B cell (primary cell): ENCODE measurements around the gene CDH13. TPM values are rescaled to one million over a fixed set of nuclear protein-coding genes. Genes with fewer than 3 reads are reported as not detected.

ENCODE experiments used
- ATAC-seq: fragments of 200-7000 bp; cut with Tn5 transposase; one replicate; pipeline ENCODE4 v1.10.0; 2021; ENCODE audit warnings: low read depth, mild to moderate bottlenecking, moderate number of reproducible peaks, moderate library complexity
- CTCF ChIA-PET: fragments of 350-600 bp; sonication (Branson Sonifier 250); formaldehyde crosslinking; loops from one replicate; lab custom pipeline; 2021; ENCODE audit warnings: antibody characterized with exemption, inconsistent platforms; lab: Charles Lee
- POLR2A ChIA-PET: fragments of 350-600 bp; sonication (Branson Sonifier 250); formaldehyde crosslinking; loops from one replicate; lab custom pipeline; 2021; ENCODE audit warnings: antibody characterized with exemption; lab: Charles Lee
- DNase-seq: peaks from one replicate; pipeline ENCODE4 v3.0.0; 2013
- H2AFZ ChIP-seq: 2 replicates; pipeline ENCODE4 v1.6.1; 2012; ENCODE audit warnings: mild to moderate bottlenecking, low read depth, low read length; ENCODE audit not compliant: insufficient read depth, poor library complexity, severe bottlenecking
- H3K27ac ChIP-seq, 2 donors: 1 replicate in 1 of 2; 2 replicates in 1 of 2; pipeline ENCODE4 v1.5.1; 2012 to 2013; ENCODE audit warnings: low read length in 2 of 2, mild to moderate bottlenecking in 2 of 2, moderate library complexity in 1 of 2
- H3K27me3 ChIP-seq, 4 experiments: fragments of 200-600 bp in 1 of 4; sonication (generic) in 1 of 4; replicated peaks in 1 of 4; 1 replicate in 2 of 4; 2 replicates in 2 of 4; pipeline versions ENCODE4 v1.6.1 to v1.7.0; 2013 to 2016; ENCODE audit warnings: low read length in 3 of 4, mild to moderate bottlenecking in 2 of 4, mixed read lengths in 1 of 4, moderate library complexity in 1 of 4; ENCODE audit not compliant: insufficient read depth in 4 of 4, control insufficient read depth in 3 of 4; ENCODE audit errors: control extremely low read depth in 1 of 4
- H3K36me3 ChIP-seq, 2 experiments: replicated peaks in 1 of 2; 1 replicate in 1 of 2; 2 replicates in 1 of 2; pipeline versions ENCODE4 v1.6.1 to v1.7.1; 2013; ENCODE audit warnings: low read length in 1 of 2; ENCODE audit not compliant: insufficient read depth in 2 of 2, control insufficient read depth in 1 of 2; ENCODE audit errors: control extremely low read depth in 1 of 2, extremely low read depth in 1 of 2
- H3K4me1 ChIP-seq, 2 donors: fragments of 200-600 bp in 1 of 2; sonication (generic) in 1 of 2; 1 replicate in 1 of 2; 2 replicates in 1 of 2; pipeline versions ENCODE4 v1.5.1 to v1.6.1; 2013 to 2017; ENCODE audit warnings: low read length in 2 of 2; ENCODE audit not compliant: control insufficient read depth in 2 of 2, insufficient read depth in 2 of 2
- H3K4me2 ChIP-seq: replicated peaks from 2 replicates; pipeline ENCODE3; 2012; ENCODE audit warnings: mild to moderate bottlenecking, low read depth, low read length; ENCODE audit not compliant: poor library complexity, severe bottlenecking
- H3K4me3 ChIP-seq, 5 experiments: fragments of 200-600 bp in 1 of 5; sonication (generic) in 1 of 5; 1 replicate in 3 of 5; 2 replicates in 2 of 5; pipeline versions ENCODE4 v1.5.1 to v1.7.0; 2011 to 2016; ENCODE audit warnings: low read length in 4 of 5, mild to moderate bottlenecking in 4 of 5, low read depth in 2 of 5, control low read depth in 1 of 5, moderate library complexity in 1 of 5; ENCODE audit not compliant: insufficient read depth in 1 of 5; ENCODE audit errors: control extremely low read depth in 1 of 5, extremely low read depth in 1 of 5
- H3K79me2 ChIP-seq: fragments of 200-600 bp; sonication (generic); one replicate; pipeline ENCODE4 v1.6.0; 2016; ENCODE audit warnings: low read length; ENCODE audit not compliant: control insufficient read depth, insufficient read depth
- H3K9ac ChIP-seq: fragments of 200-600 bp; sonication (generic); 2 replicates; pipeline ENCODE4 v1.6.1; 2017; ENCODE audit warnings: mild to moderate bottlenecking, low read length, moderate library complexity
- H3K9me3 ChIP-seq, 3 donors: one replicate each; pipeline versions ENCODE4 v1.6.1 to v1.7.1; 2013; ENCODE audit warnings: low read length in 2 of 3; ENCODE audit not compliant: control insufficient read depth in 2 of 3, insufficient read depth in 1 of 3; ENCODE audit errors: control extremely low read depth in 1 of 3
- H4K20me1 ChIP-seq: 2 replicates; pipeline ENCODE4 v1.6.0; 2012; ENCODE audit warnings: mild to moderate bottlenecking, low read length; ENCODE audit not compliant: insufficient read depth, control insufficient read depth, poor library complexity, severe bottlenecking
- H3K27ac Mint-ChIP-seq: one replicate; pipeline ENCODE4 v1.8.0; 2021; ENCODE audit warnings: mixed read lengths
- H3K27me3 Mint-ChIP-seq: one replicate; pipeline ENCODE4 v1.8.0; 2021; ENCODE audit warnings: mixed read lengths
- H3K4me1 Mint-ChIP-seq: one replicate; pipeline ENCODE4 v1.8.0; 2021; ENCODE audit warnings: mixed read lengths
- H3K4me3 Mint-ChIP-seq: one replicate; pipeline ENCODE4 v1.8.0; 2021; ENCODE audit warnings: mixed read lengths
- H3K9me3 Mint-ChIP-seq: one replicate; pipeline ENCODE4 v1.8.0; 2022; ENCODE audit warnings: mixed read lengths; ENCODE audit not compliant: insufficient read depth
- EZH2 ChIP-seq: IDR thresholded peaks from 2 replicates; pipeline ENCODE4 v1.6.1; 2012; ENCODE audit warnings: borderline replicate concordance, low read depth, mild to moderate bottlenecking, moderate library complexity, low read length; ENCODE audit not compliant: insufficient read depth, poor library complexity, severe bottlenecking
- WGBS: methylation state at CpG from one replicate; pipeline ENCODE4 v1.1.5; 2013; ENCODE audit warnings: missing lambda C conversion rate; ENCODE audit not compliant: insufficient coverage; 5-methylcytosine and 5-hydroxymethylcytosine counted together
- intact Hi-C: fragments of 100-400 bp; cut with micrococcal nuclease; formaldehyde crosslinking; loops from one replicate; pipeline ENCODE4 v1.10.0; 2022
- polyA plus RNA-seq: library from polyadenylated mRNA; depleted of rRNA; stranded (reverse); fragments of >200 nt; gene quantifications from 2 replicates; pipeline ENCODE4 v1.2.3, GENCODE V29; 2012
- total RNA-seq, 2 donors: library from RNA; stranded (reverse); fragments of 120-200 nt in 1 of 2; gene quantifications; 1 replicate in 1 of 2; 2 replicates in 1 of 2; pipeline versions ENCODE4 v1.2.3 to v1.2.4, GENCODE V29; 2013 to 2022
- TF ChIP-seq, protein P1 (sequence below): fragments of 200-600 bp; IDR thresholded peaks from one replicate; pipeline ENCODE4 v1.8.0; 2022; ENCODE audit warnings: antibody characterized with exemption, mild to moderate bottlenecking

Gene CDH13
- total and polyA plus RNA-seq, 2 donors (not counting 1 experiment from before 2014, with no cell fraction given): not detected

GRCh38 chr16:83603723-83604570, 977.2 kb downstream of the CDH13 start:
- Histone ChIP-seq H3K4me2 (no peak overlapping the region), H3K9me3 (no peaks in the 10 kb centered on the region), H3K27ac (no peak overlapping the region), H3K4me1 (no peaks in the 10 kb centered on the region), H3K79me2 (no peaks in the 10 kb centered on the region), H4K20me1 (no peaks in the 10 kb centered on the region), H3K9ac (no peak overlapping the region), H2AFZ (no peak overlapping the region), H3K27me3 (peaks cover 0 to 2% (median 0%) of the 10 kb centered on the region in 4 experiments), H3K36me3 (no peaks in the 10 kb centered on the region), H3K4me3 (no peak overlapping the region)
- TF ChIP-seq, protein P1, sequence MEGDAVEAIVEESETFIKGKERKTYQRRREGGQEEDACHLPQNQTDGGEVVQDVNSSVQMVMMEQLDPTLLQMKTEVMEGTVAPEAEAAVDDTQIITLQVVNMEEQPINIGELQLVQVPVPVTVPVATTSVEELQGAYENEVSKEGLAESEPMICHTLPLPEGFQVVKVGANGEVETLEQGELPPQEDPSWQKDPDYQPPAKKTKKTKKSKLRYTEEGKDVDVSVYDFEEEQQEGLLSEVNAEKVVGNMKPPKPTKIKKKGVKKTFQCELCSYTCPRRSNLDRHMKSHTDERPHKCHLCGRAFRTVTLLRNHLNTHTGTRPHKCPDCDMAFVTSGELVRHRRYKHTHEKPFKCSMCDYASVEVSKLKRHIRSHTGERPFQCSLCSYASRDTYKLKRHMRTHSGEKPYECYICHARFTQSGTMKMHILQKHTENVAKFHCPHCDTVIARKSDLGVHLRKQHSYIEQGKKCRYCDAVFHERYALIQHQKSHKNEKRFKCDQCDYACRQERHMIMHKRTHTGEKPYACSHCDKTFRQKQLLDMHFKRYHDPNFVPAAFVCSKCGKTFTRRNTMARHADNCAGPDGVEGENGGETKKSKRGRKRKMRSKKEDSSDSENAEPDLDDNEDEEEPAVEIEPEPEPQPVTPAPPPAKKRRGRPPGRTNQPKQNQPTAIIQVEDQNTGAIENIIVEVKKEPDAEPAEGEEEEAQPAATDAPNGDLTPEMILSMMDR: no peak
- no peak for TF ChIP-seq EZH2
- ATAC-seq (no peak), DNase-seq (no peak)
- intact Hi-C loops: no loop called here
- H3K4me3 Mint-ChIP-seq: no peak overlapping the region
- CTCF ChIA-PET: no interaction called here
- WGBS: 83% methylated on average over 3 of the region's 5 CpGs
- H3K27me3 Mint-ChIP-seq: peaks cover 11% of the 10 kb centered on the region
- no peaks in the 10 kb centered on the region for H3K9me3 Mint-ChIP-seq
- no peaks in the 10 kb centered on the region for H3K4me1 Mint-ChIP-seq
- H3K27ac Mint-ChIP-seq: no peak overlapping the region
- POLR2A ChIA-PET: no interaction called here

- Histone ChIP-seq H2AFZ (no peak overlapping the region), H3K4me1 (no peaks in the 10 kb centered on the region), H3K4me3 (no peak overlapping the region), H3K79me2 (no peaks in the 10 kb centered on the region), H3K4me2 (no peak overlapping the region), H3K27ac (no peak overlapping the region), H3K9me3 (no peaks in the 10 kb centered on the region), H3K9ac (no peak overlapping the region), H3K36me3 (no peaks in the 10 kb centered on the region), H3K27me3 (no peaks in the 10 kb centered on the region), H4K20me1 (no peaks in the 10 kb centered on the region)
- H3K9me3 Mint-ChIP-seq: no peaks in the 10 kb centered on the region
- ChIA-PET POLR2A (no interaction called here), CTCF (no interaction called here)
- ATAC-seq (no peak), DNase-seq (no peak)
- intact Hi-C loops: no loop called here
- H3K27ac Mint-ChIP-seq: no peak overlapping the region
- TF ChIP-seq, protein P1: no peak
- TF ChIP-seq EZH2: no peak
- no peaks in the 10 kb centered on the region for H3K4me1 Mint-ChIP-seq
- H3K27me3 Mint-ChIP-seq: peaks cover 7% of the 10 kb centered on the region
- WGBS: 73% methylated on average over 4 of the region's 7 CpGs
- no peak overlapping the region for H3K4me3 Mint-ChIP-seq
Measured at GRCh38 chr16:83606486-83607030, 979.8 kb downstream of the CDH13 start.
